ENCODE data around the gene FIZ1. TPM values are rescaled to one million over a fixed set of nuclear protein-coding genes. Genes with fewer than 3 reads are reported as not detected.

FIZ1 gene
- total RNA-seq, 1 donor from 2014 or later, result 31.7 TPM

DNA sequence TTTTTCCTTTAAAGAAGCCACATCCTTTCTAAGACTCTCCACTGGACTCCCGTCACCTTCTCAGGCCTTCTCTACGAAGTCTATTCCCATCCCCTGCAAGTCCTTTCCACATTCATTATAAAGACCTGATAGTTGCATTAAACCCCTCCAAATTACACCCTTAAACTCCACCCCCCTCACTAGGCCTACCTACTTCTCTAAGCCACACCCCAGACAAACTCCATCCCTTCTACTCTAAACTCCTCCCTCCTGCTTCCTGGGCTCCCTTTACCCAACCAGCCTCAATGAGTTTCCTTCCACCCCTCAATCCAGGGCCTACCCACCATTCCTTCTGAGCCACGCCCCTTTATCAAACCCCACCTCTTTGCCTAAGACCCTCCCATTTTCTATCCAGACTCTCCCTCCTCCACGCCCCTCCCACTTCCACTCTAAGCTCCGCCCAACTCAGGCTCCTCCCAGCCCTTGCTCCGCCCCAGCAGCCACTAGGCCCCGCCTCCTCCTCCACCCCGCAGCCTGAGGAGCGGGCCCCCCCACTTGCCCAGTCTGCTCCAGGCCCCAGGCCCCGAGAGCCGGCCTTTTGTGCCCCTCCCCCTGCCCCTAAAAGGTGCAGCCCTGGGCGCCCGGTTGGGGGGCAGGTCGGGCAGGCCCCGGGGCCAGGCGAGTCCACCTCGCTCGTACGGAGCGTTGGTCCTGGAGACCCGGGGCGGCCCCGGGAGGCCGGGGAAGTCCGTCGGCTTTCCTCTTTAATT lies 424 bp downstream of the FIZ1 start:
- Mint-ChIP-seq H3K27me3 (ENCODE audit: low read depth) (no peaks in the 10 kb centered on the region), H3K9me3 (peaks cover 11% of the 10 kb centered on the region), H3K36me3 (peaks cover 36% of the 10 kb centered on the region), H3K4me3 (peak overlapping the region; percentile 99), H3K27ac (peak overlapping the region; percentile 100), H3K4me1 (peaks cover 18% of the 10 kb centered on the region)
- TF ChIP-seq, protein P1, sequence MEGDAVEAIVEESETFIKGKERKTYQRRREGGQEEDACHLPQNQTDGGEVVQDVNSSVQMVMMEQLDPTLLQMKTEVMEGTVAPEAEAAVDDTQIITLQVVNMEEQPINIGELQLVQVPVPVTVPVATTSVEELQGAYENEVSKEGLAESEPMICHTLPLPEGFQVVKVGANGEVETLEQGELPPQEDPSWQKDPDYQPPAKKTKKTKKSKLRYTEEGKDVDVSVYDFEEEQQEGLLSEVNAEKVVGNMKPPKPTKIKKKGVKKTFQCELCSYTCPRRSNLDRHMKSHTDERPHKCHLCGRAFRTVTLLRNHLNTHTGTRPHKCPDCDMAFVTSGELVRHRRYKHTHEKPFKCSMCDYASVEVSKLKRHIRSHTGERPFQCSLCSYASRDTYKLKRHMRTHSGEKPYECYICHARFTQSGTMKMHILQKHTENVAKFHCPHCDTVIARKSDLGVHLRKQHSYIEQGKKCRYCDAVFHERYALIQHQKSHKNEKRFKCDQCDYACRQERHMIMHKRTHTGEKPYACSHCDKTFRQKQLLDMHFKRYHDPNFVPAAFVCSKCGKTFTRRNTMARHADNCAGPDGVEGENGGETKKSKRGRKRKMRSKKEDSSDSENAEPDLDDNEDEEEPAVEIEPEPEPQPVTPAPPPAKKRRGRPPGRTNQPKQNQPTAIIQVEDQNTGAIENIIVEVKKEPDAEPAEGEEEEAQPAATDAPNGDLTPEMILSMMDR (IDR thresholded peaks at IDR 0.05; ENCODE audit: unreplicated experiment), result no peak
- peak; percentile 89 to 98 for DNase-seq (ENCODE audit: low spot score in 2 of 2, unreplicated experiment in 2 of 2)

DNA sequence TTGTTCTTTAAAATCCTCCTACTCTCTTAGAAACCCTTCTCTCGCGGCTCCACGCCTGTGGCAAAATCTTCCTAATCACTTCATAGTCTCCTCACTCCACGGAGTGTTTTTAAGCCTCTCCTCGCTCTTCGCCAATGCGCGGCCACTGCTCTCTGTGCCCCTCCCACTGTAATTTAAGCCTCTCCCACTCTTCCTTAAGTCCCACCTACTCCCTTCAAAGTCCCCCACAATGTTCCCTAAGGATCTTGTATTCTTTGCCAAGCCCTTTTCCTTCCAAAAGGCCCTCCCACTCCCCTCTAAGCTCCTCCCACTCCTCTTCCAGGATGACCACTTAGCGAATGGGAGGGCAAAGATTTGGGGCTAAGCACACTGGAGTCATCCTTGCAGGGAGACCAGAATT lies 1.3 kb downstream of the FIZ1 start:
- Mint-ChIP-seq H3K27ac (no peak overlapping the region), H3K4me3 (no peak overlapping the region)

DNA sequence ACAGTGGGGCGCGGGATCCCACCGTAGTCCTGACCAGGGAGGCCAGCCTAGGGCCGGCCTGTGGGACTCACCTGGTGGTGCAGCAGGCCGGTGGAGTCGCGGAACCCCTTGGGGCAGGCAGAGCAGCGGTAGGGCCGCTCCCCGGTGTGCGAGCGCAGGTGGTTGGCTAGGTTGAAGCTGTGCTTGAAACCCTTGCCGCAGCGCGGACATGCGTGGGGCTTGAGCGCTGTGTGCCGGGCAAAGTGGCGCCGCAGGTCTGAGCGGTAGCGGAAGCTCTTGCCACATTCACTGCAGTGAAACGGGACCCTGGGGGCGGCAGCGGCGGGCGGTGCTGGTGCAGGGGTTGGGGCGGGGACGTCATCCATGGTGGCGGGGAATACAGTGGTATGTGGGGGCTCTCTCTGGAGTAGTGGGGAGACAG lies 1.8 kb downstream of the FIZ1 start:
- Mint-ChIP-seq H3K4me3 (no peak overlapping the region), H3K36me3 (peaks cover 41% of the 10 kb centered on the region), H3K27ac (no peak overlapping the region), H3K9me3 (peaks cover 11% of the 10 kb centered on the region), H3K27me3 (ENCODE audit: low read depth) (no peaks in the 10 kb centered on the region), H3K4me1 (peaks cover 16% of the 10 kb centered on the region)
- no peak for DNase-seq (ENCODE audit: low spot score in 2 of 2, unreplicated experiment in 2 of 2)
- TF ChIP-seq, protein P1 (IDR thresholded peaks at IDR 0.05; ENCODE audit: unreplicated experiment), result no peak

More for the DNA sequence above, 1.3 kb downstream of the FIZ1 start:
- DNase-seq (ENCODE audit: low spot score in 2 of 2, unreplicated experiment in 2 of 2), result no peak
- no peaks in the 10 kb centered on the region for H3K27me3 Mint-ChIP-seq (ENCODE audit: low read depth)
- TF ChIP-seq, protein P1 (IDR thresholded peaks at IDR 0.05; ENCODE audit: unreplicated experiment), result no peak
- H3K4me1 Mint-ChIP-seq, result peaks cover 16% of the 10 kb centered on the region
- peaks cover 41% of the 10 kb centered on the region for H3K36me3 Mint-ChIP-seq
- peaks cover 11% of the 10 kb centered on the region for H3K9me3 Mint-ChIP-seq

DNA sequence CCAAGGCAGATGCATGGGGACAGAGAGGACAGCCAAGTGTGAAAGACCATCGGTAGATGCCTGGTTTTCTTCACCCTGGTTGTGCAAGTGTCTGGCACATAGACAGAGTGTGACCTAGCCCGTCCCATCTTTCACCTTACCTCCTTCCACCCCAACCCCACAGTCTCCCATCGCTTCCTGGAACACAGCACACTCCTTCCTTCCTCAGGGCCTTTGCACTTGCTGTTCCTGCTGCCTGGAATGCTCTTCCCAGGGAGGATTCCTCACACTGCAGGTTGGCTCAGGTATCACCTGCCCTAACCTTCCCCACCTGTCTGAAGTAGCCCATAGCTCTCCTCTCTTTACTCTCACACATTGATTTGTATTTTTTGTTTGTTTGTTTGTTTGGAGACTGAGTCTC lies 3.0 kb downstream of the FIZ1 start:
- peaks cover 46% of the 10 kb centered on the region for H3K36me3 Mint-ChIP-seq
- DNase-seq (ENCODE audit: low spot score in 2 of 2, unreplicated experiment in 2 of 2), result no peak
- TF ChIP-seq, protein P1 (IDR thresholded peaks at IDR 0.05; ENCODE audit: unreplicated experiment), result no peak
- H3K9me3 Mint-ChIP-seq, result peaks cover 11% of the 10 kb centered on the region
- H3K27me3 Mint-ChIP-seq (ENCODE audit: low read depth), result no peaks in the 10 kb centered on the region
- no peak overlapping the region for H3K27ac Mint-ChIP-seq
- no peak overlapping the region for H3K4me3 Mint-ChIP-seq
- H3K4me1 Mint-ChIP-seq, result peaks cover 11% of the 10 kb centered on the region

DNA sequence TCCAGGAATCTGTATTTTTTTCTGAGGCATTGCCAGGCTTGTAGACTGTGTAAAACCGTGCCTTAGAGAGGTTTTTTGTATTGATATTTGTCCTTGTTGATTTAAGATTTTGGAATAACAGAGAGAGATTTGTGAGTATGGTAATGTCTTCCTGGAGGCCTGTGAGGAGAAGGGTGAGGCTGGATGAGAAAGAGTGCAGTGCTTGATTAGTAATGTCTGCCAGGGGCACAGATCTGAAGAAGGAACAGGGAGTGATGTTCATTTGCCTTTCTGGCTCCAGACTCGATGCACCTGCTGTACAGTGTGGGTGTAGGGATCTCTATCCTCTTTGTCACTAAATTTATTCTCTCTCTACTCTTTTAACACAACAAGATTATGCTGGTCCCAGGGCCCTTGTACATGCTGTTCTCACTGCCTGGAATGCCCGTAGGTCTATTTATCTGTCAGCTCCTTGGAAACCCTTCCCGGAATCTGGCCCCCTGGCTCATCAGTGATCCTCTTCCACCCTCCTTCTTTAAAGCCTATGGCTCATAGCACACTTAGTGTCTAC lies 4.2 kb downstream of the FIZ1 start:
- DNase-seq (ENCODE audit: low spot score in 2 of 2, unreplicated experiment in 2 of 2), result no peak
- Mint-ChIP-seq H3K36me3 (peaks cover 50% of the 10 kb centered on the region), H3K27ac (no peak overlapping the region), H3K27me3 (ENCODE audit: low read depth) (no peaks in the 10 kb centered on the region), H3K4me1 (peaks cover 5% of the 10 kb centered on the region), H3K4me3 (no peak overlapping the region), H3K9me3 (peaks cover 11% of the 10 kb centered on the region)
- TF ChIP-seq, protein P1 (IDR thresholded peaks at IDR 0.05; ENCODE audit: unreplicated experiment), result no peak
